A549 (cell line): ENCODE results near the gene MCM3AP. TPM values are rescaled to one million over a fixed set of nuclear protein-coding genes. Genes with fewer than 3 reads are reported as not detected.

Source experiments
- ATAC-seq, 2 experiments: fragments of 200-7000 bp in 1 of 2; fragments of >200 bp in 1 of 2; cut with Nextera tagmentation in 1 of 2; cut with Tn5 transposase in 1 of 2; 3 replicates each; pipeline versions ENCODE4 v1.8.0 to v1.9.1; 2018 to 2020; ENCODE audit warnings: mild to moderate bottlenecking in 1 of 2, moderate library complexity in 1 of 2
- CTCF ChIA-PET: fragments of 300-600 bp; sonication (Branson Sonifier 250); formaldehyde crosslinking; extraction: SDS; loops from one replicate; lab custom pipeline; 2021; ENCODE audit warnings: antibody characterized with exemption, inconsistent platforms; lab: Yijun Ruan, JAX
- POLR2A ChIA-PET: fragments of 350-600 bp; formaldehyde crosslinking; extraction: SDS; loops from one replicate; lab custom pipeline; 2021; ENCODE audit warnings: antibody characterized with exemption, inconsistent platforms; lab: Yijun Ruan, JAX
- DNase-seq, 2 experiments: peaks; one replicate each; pipeline versions ENCODE4 v3.0.0 to v3.0.0-alpha.2; 2011 to 2016; ENCODE audit warnings: low read depth in 1 of 2, low spot score in 1 of 2
- FAIRE-seq: peaks from 2 replicates; lab custom pipeline; 2011; peaks lifted over from hg19 to GRCh38; lab: Jason Lieb, UNC
- H3K27ac ChIP-seq, 2 experiments: fragments of >200 bp; sonication (Bioruptor Twin); formaldehyde crosslinking; 3 replicates each; pipeline ENCODE4 v1.5.1; 2016 to 2017
- H3K4me1 ChIP-seq: fragments of >200 bp; sonication (Bioruptor Twin); formaldehyde crosslinking; 3 replicates; pipeline ENCODE4 v1.6.1; 2016
- H3K4me2 ChIP-seq: fragments of >200 bp; sonication (Bioruptor Twin); formaldehyde crosslinking; 3 replicates; pipeline ENCODE4 v1.6.1; 2016
- H3K4me3 ChIP-seq: fragments of >200 bp; sonication (Bioruptor Twin); formaldehyde crosslinking; 3 replicates; pipeline ENCODE4 v1.5.1; 2016
- H3K9me3 ChIP-seq: fragments of >200 bp; sonication (Bioruptor Twin); formaldehyde crosslinking; 3 replicates; pipeline ENCODE4 v1.6.1; 2016
- CBX8 ChIP-seq: fragments of 200-600 bp; sonication (generic); IDR thresholded peaks from 2 replicates; pipeline ENCODE4 v1.6.1; 2016
- CEBPB ChIP-seq, 2 experiments: fragments of >200 bp in 1 of 2; sonication (Bioruptor Twin) in 1 of 2; formaldehyde crosslinking in 1 of 2; IDR thresholded peaks; 2 replicates each; pipeline ENCODE4 v1.6.1; 2012 to 2016
- CHD2 ChIP-seq: fragments of 150-350 bp; IDR thresholded peaks from 2 replicates; pipeline ENCODE4 v1.6.1; 2014; ENCODE audit warnings: low read length; ENCODE audit not compliant: partially characterized antibody
- CHD4 ChIP-seq: fragments of 200-600 bp; sonication (generic); IDR thresholded peaks from 2 replicates; pipeline ENCODE4 v1.6.1; 2016; ENCODE audit warnings: antibody characterized with exemption, mild to moderate bottlenecking, borderline replicate concordance
- CTCF ChIP-seq: fragments of >200 bp; sonication (Bioruptor Twin); formaldehyde crosslinking; IDR thresholded peaks from 3 replicates; pipeline ENCODE4 v1.5.1; 2016
- EHMT2 ChIP-seq: fragments of 200-600 bp; sonication (generic); IDR thresholded peaks from 2 replicates; pipeline ENCODE4 v1.6.1; 2016; ENCODE audit warnings: antibody characterized with exemption, low read depth, mild to moderate bottlenecking, moderate library complexity
- ELK1 ChIP-seq: fragments of 150-350 bp; IDR thresholded peaks from 2 replicates; pipeline ENCODE4 v1.6.1; 2014; ENCODE audit warnings: low read depth, mild to moderate bottlenecking, low read length
- ESRRA ChIP-seq: fragments of 150-350 bp; IDR thresholded peaks from 2 replicates; pipeline ENCODE4 v1.6.1; 2014; ENCODE audit warnings: mild to moderate bottlenecking, low read length, borderline replicate concordance
- FOSL2 ChIP-seq, 2 experiments: fragments of 450-650 bp in 1 of 2; fragments of >200 bp in 1 of 2; sonication (Bioruptor Twin) in 1 of 2; formaldehyde crosslinking; IDR thresholded peaks; 2 replicates each; pipeline versions ENCODE4 v1.5.0 to v1.6.1; 2016 to 2020; ENCODE audit warnings: mild to moderate bottlenecking in 1 of 2, moderate library complexity in 1 of 2
- HDAC2 ChIP-seq: fragments of 200-600 bp; sonication (generic); IDR thresholded peaks from 2 replicates; pipeline ENCODE4 v1.6.1; 2016
- HEYL ChIP-seq: fragments of 250-450 bp; sonication (Bioruptor Pico); IDR thresholded peaks from 2 replicates; pipeline ENCODE4 v1.8.0; 2021; ENCODE audit warnings: mild to moderate bottlenecking, moderate library complexity
- HMGXB4 ChIP-seq: fragments of 250-450 bp; sonication (Bioruptor Pico); IDR thresholded peaks from 2 replicates; pipeline ENCODE4 v1.5.0; 2021; ENCODE audit warnings: mild to moderate bottlenecking, moderate library complexity, borderline replicate concordance
- HOXB13 ChIP-seq: fragments of 250-450 bp; sonication (Bioruptor Pico); IDR thresholded peaks from 2 replicates; pipeline ENCODE4 v1.5.0; 2020; ENCODE audit warnings: low read depth, mild to moderate bottlenecking, moderate library complexity
- HOXB5 ChIP-seq: fragments of 250-450 bp; sonication (Bioruptor Pico); IDR thresholded peaks from 2 replicates; pipeline ENCODE4 v1.5.0; 2020; ENCODE audit warnings: mild to moderate bottlenecking, moderate library complexity
- JUN ChIP-seq, 2 experiments: fragments of >200 bp; sonication (Bioruptor Twin); formaldehyde crosslinking; IDR thresholded peaks; 2 replicates in 1 of 2; 3 replicates in 1 of 2; pipeline ENCODE4 v1.6.1; 2016 to 2017
- KDM1A ChIP-seq: fragments of 200-600 bp; sonication (generic); IDR thresholded peaks from 2 replicates; pipeline ENCODE4 v1.6.1; 2016; ENCODE audit warnings: low read depth, mild to moderate bottlenecking
- KDM5A ChIP-seq: fragments of 200-600 bp; sonication (generic); IDR thresholded peaks from 2 replicates; pipeline ENCODE4 v1.6.1; 2016; ENCODE audit warnings: antibody characterized with exemption, mild to moderate bottlenecking
- MAFK ChIP-seq: fragments of 450-650 bp; IDR thresholded peaks from 2 replicates; pipeline ENCODE4 v1.6.1; 2014; ENCODE audit not compliant: partially characterized antibody
- NFE2L2 ChIP-seq: fragments of 150-350 bp; conservative IDR thresholded peaks from 2 replicates; pipeline ENCODE4 v1.6.1; 2014; ENCODE audit warnings: low read length
- NPAS2 ChIP-seq: fragments of 250-450 bp; sonication (Bioruptor Pico); IDR thresholded peaks from 2 replicates; pipeline ENCODE4 v1.8.0; 2022; ENCODE audit warnings: mild to moderate bottlenecking, moderate library complexity, borderline replicate concordance
- NR3C1 ChIP-seq: fragments of >200 bp; sonication (Bioruptor Twin); formaldehyde crosslinking; IDR thresholded peaks from 3 replicates; pipeline ENCODE4 v1.6.1; 2017
- PHF8 ChIP-seq: fragments of 200-600 bp; sonication (generic); IDR thresholded peaks from 2 replicates; pipeline ENCODE4 v1.6.1; 2016; ENCODE audit warnings: low read depth, mild to moderate bottlenecking, antibody characterized with exemption, moderate library complexity, borderline replicate concordance
- POLR2A ChIP-seq: IDR thresholded peaks from 2 replicates; pipeline ENCODE4 v1.6.1; 2012; ENCODE audit warnings: mild to moderate bottlenecking, low read length
- POLR2AphosphoS2 ChIP-seq: conservative IDR thresholded peaks from 2 replicates; pipeline ENCODE4 v1.6.1; 2012; ENCODE audit warnings: low read length, improper control_type of control experiment, inconsistent platforms
- RARB ChIP-seq: fragments of 250-450 bp; sonication (Bioruptor Pico); IDR thresholded peaks from 2 replicates; pipeline ENCODE4 v1.8.0; 2021; ENCODE audit warnings: mild to moderate bottlenecking, moderate library complexity
- SREBF2 ChIP-seq: fragments of 450-650 bp; IDR thresholded peaks from 2 replicates; pipeline ENCODE4 v1.6.1; 2014; ENCODE audit warnings: mild to moderate bottlenecking, moderate library complexity
- TP53 ChIP-seq: fragments of 250-450 bp; sonication (Bioruptor Pico); IDR thresholded peaks from 2 replicates; pipeline ENCODE4 v1.5.0; 2021; ENCODE audit warnings: mild to moderate bottlenecking, moderate library complexity
- WGBS: methylation state at CpG from one replicate; pipeline ENCODE4 v1.1.6; 2017; ENCODE audit errors: missing lambda C conversion rate; 5-methylcytosine and 5-hydroxymethylcytosine counted together
- polyA plus RNA-seq, 4 experiments: library from polyadenylated mRNA; depleted of rRNA in 3 of 4; stranded (reverse); fragments of >200 nt; fragmentation: RNase III in 1 of 4; extraction: RNeasy Plus Mini Kit Qiagen cat#74134 plus additional on column Dnase treatment in 1 of 4; gene quantifications; 2 replicates in 3 of 4; 3 replicates in 1 of 4; pipeline ENCODE4 v1.2.3, GENCODE V29; 2011 to 2017

The MCM3AP gene
- polyA plus RNA-seq, 2 of the 4 experiments (the other 2 are of a cell fraction): 41.2 to 43.6 TPM

GRCh38 chr21:46287541-46287940 lies 2.1 kb upstream of the MCM3AP start:
- peak overlapping the region in 1 of 2 experiments; percentile 99; a peak in 1 of 6 replicates for H3K27ac ChIP-seq
- no peak for ATAC-seq
- H3K4me1 ChIP-seq: peaks cover 21% of the 10 kb centered on the region
- DNase-seq: no peak
- ChIA-PET CTCF (no interaction called here), POLR2A (no interaction called here)
- H3K9me3 ChIP-seq: no peaks in the 10 kb centered on the region
- FAIRE-seq: no peak
- H3K4me3 ChIP-seq: no peak overlapping the region; the same call in 2 of the 3 replicates
- WGBS: 84% methylated on average over 10 of the region's 10 CpGs
- TF ChIP-seq NR3C1 (no peak), MAFK (no peak), SREBF2 (no peak), HMGXB4 (no peak), FOSL2 (IDR thresholded peaks at IDR 0.05) (no peak), FOSL2 (CRISPR knock-in tag; IDR thresholded peaks at IDR 0.05) (no peak), KDM1A (no peak), HDAC2 (no peak), CBX8 (no peak), TP53 (no peak), PHF8 (no peak), KDM5A (no peak), POLR2AphosphoS2 (no peak), CHD4 (no peak), HOXB5 (CRISPR knock-in tag) (no peak)
- H3K4me2 ChIP-seq: peak overlapping the region; percentile 84

GRCh38 chr21:46286648-46287002 lies 1.2 kb upstream of the MCM3AP start:
- ChIA-PET CTCF (no interaction called here), POLR2A (no interaction called here)
- peaks cover 25% of the 10 kb centered on the region for H3K4me1 ChIP-seq
- H3K27ac ChIP-seq: peak overlapping the region; percentile 99
- ATAC-seq: peak in 1 of 2 experiments; percentile 4; a peak in 2 of 6 replicates
- DNase-seq: no peak
- H3K4me3 ChIP-seq: peak overlapping the region; percentile 98
- peak overlapping the region; percentile 84 for H3K4me2 ChIP-seq
- WGBS: 1% methylated on average over 15 of the region's 16 CpGs
- TF ChIP-seq HMGXB4 (no peak), EHMT2 (no peak), CHD4 (no peak), MAFK (no peak), NPAS2 (no peak), PHF8 (no peak), CHD2 (no peak)
- no peaks in the 10 kb centered on the region for H3K9me3 ChIP-seq
- FAIRE-seq: no peak

- DNase-seq: peak; percentile 81 to 92
- peak; percentile 98 for ATAC-seq
- under 1% methylated on average over 9 of the region's 105 CpGs for WGBS
- H3K4me2 ChIP-seq: peak within 1 kb of the TSS; percentile 87
- ChIA-PET CTCF (interaction anchor here (1.5 kb wide), 1 partner anchor 18 kb away, joined by 5 read pairs; no protein-coding TSS in a partner anchor), POLR2A (no interaction called here)
- FAIRE-seq: no peak
- H3K9me3 ChIP-seq: no peaks in the 10 kb centered on the region
- peak within 1 kb of the TSS; percentile 98 for H3K4me3 ChIP-seq
- H3K4me1 ChIP-seq: peaks cover 25% of the 10 kb centered on the region
- peak within 1 kb of the TSS; percentile 99 for H3K27ac ChIP-seq
- TF ChIP-seq POLR2A (peak; percentile 73), HEYL (CRISPR knock-in tag) (no peak), CHD2 (peak; percentile 33), JUN (IDR thresholded peaks at IDR 0.05) (peak; percentile 73 to 86; a peak in 4 of 5 replicates), CEBPB (IDR thresholded peaks at IDR 0.05) (no peak), EHMT2 (no peak), ESRRA (no peak), HOXB5 (CRISPR knock-in tag) (no peak), FOSL2 (IDR thresholded peaks at IDR 0.05) (no peak), FOSL2 (CRISPR knock-in tag; IDR thresholded peaks at IDR 0.05) (no peak), ELK1 (no peak), RARB (CRISPR knock-in tag) (no peak), HOXB13 (CRISPR knock-in tag) (no peak), CTCF (no peak), PHF8 (peak; percentile 75), NFE2L2 (no peak)
Observed at GRCh38 chr21:46285761-46286647, 593 bp upstream of the MCM3AP start, which contains the start of gene YBEY. Gene YBEY (plus strand): TSS chr21:46286342. CDS start chr21:46286914, 572 bp downstream.
